Smooth muscle cell (in vitro differentiated cells): Measurements from ENCODE around the gene PLOD1. TPM values are rescaled to one million over a fixed set of nuclear protein-coding genes. Genes with fewer than 3 reads are reported as not detected.

Experiments
- DNase-seq: peaks from one replicate; lab custom pipeline; 2025; ENCODE audit not compliant: unreplicated experiment; lab: John Stamatoyannopoulos, UW
- H2AFZ ChIP-seq: fragments of 200-600 bp; sonication (generic); 2 replicates; pipeline ENCODE4 v1.6.0; 2016; ENCODE audit warnings: antibody characterized with exemption, low read depth, mild to moderate bottlenecking
- H3F3A ChIP-seq: fragments of 200-600 bp; sonication (generic); 2 replicates; pipeline ENCODE4 v1.6.0; 2017; ENCODE audit warnings: antibody characterized with exemption, low read depth
- H3K27ac ChIP-seq: fragments of 200-600 bp; sonication (generic); 2 replicates; pipeline ENCODE4 v1.5.1; 2016; ENCODE audit warnings: low read depth, mild to moderate bottlenecking
- H3K27me3 ChIP-seq: fragments of 200-600 bp; sonication (generic); 2 replicates; pipeline ENCODE4 v1.6.1; 2016; ENCODE audit warnings: low read depth, mild to moderate bottlenecking
- H3K36me3 ChIP-seq: fragments of 200-600 bp; sonication (generic); 2 replicates; pipeline ENCODE4 v1.5.1; 2016; ENCODE audit warnings: low read depth
- H3K4me1 ChIP-seq: fragments of 200-600 bp; sonication (generic); 2 replicates; pipeline ENCODE4 v1.5.1; 2016; ENCODE audit warnings: low read depth
- H3K4me2 ChIP-seq: fragments of 200-600 bp; sonication (generic); 2 replicates; pipeline ENCODE4 v1.6.0; 2016; ENCODE audit warnings: mild to moderate bottlenecking
- H3K4me3 ChIP-seq: fragments of 200-600 bp; sonication (generic); 2 replicates; pipeline ENCODE4 v1.5.1; 2016; ENCODE audit warnings: mild to moderate bottlenecking
- H3K79me2 ChIP-seq: fragments of 200-600 bp; sonication (generic); 2 replicates; pipeline ENCODE4 v1.6.0; 2016; ENCODE audit warnings: low read depth, mild to moderate bottlenecking
- H3K9ac ChIP-seq: fragments of 200-600 bp; sonication (generic); 2 replicates; pipeline ENCODE4 v1.6.0; 2016; ENCODE audit warnings: low read depth
- H3K9me3 ChIP-seq: fragments of 200-600 bp; sonication (generic); replicated peaks from 2 replicates; pipeline ENCODE4 v1.5.1; 2016; ENCODE audit warnings: low read depth
- H4K20me1 ChIP-seq: fragments of 200-600 bp; sonication (generic); 2 replicates; pipeline ENCODE4 v1.6.0; 2016; ENCODE audit warnings: low read depth
- WGBS: methylation state at CpG from one replicate; pipeline ENCODE4 v1.1.7; 2016; ENCODE audit warnings: low lambda C conversion rate; 5-methylcytosine and 5-hydroxymethylcytosine counted together
- polyA plus RNA-seq: library from polyadenylated mRNA; unstranded; fragments of >200 nt; fragmentation: Nextera tagmentation; extraction: Ambion mirVana; gene quantifications from 2 replicates; pipeline ENCODE4 v1.2.1, GENCODE V29; 2016
- total RNA-seq: library from RNA; depleted of rRNA; stranded (reverse); fragments of >200 nt; gene quantifications from 2 replicates; pipeline ENCODE4 v1.2.3, GENCODE V29; 2014
- TF ChIP-seq, protein P1 (sequence below): fragments of 200-600 bp; sonication (generic); IDR thresholded peaks from 2 replicates; pipeline ENCODE4 v1.5.1; 2017; ENCODE audit warnings: borderline replicate concordance, mild to moderate bottlenecking, antibody characterized with exemption; ENCODE audit not compliant: insufficient read depth, poor library complexity, severe bottlenecking

The PLOD1 gene
- total and polyA plus RNA-seq, 2 experiments from 2014 or later: 292 to 559 TPM

DNA sequence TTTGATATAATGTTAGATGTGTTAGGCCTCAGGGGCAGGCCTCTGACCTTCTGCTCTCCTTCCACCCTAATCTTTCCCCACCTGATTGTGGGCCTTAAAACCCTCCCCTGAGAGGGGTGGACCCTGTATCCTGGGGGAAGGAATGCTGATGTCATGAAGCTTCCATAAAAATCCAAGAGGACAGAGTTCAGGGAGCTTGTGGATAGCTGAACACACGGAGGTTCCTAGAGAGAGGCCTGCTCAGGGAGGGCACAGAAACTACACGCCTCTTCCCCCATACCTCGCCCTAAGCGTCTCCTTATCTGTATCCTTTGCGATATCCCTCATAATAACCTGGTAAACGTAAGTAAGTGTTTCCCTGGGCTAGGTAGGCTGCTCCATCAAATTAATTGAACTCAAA lies 50.1 kb downstream of the PLOD1 start:
- H3K27me3 ChIP-seq: no peaks in the 10 kb centered on the region
- H3K9me3 ChIP-seq: no peaks in the 10 kb centered on the region
- no peak overlapping the region for H3K4me3 ChIP-seq
- H2AFZ ChIP-seq: no peak overlapping the region
- H3K4me1 ChIP-seq: peaks cover 5% of the 10 kb centered on the region
- peaks cover 52% of the 10 kb centered on the region for H3K79me2 ChIP-seq
- H3K4me2 ChIP-seq: no peak overlapping the region
- no peak overlapping the region for H3K9ac ChIP-seq
- H3K27ac ChIP-seq: no peak overlapping the region
- WGBS: 98% methylated on average over 6 of the region's 6 CpGs
- peaks cover 71% of the 10 kb centered on the region for H4K20me1 ChIP-seq
- DNase-seq: no peak
- no peaks in the 10 kb centered on the region for H3K36me3 ChIP-seq
- no peaks in the 10 kb centered on the region for H3F3A ChIP-seq
- TF ChIP-seq, protein P1, sequence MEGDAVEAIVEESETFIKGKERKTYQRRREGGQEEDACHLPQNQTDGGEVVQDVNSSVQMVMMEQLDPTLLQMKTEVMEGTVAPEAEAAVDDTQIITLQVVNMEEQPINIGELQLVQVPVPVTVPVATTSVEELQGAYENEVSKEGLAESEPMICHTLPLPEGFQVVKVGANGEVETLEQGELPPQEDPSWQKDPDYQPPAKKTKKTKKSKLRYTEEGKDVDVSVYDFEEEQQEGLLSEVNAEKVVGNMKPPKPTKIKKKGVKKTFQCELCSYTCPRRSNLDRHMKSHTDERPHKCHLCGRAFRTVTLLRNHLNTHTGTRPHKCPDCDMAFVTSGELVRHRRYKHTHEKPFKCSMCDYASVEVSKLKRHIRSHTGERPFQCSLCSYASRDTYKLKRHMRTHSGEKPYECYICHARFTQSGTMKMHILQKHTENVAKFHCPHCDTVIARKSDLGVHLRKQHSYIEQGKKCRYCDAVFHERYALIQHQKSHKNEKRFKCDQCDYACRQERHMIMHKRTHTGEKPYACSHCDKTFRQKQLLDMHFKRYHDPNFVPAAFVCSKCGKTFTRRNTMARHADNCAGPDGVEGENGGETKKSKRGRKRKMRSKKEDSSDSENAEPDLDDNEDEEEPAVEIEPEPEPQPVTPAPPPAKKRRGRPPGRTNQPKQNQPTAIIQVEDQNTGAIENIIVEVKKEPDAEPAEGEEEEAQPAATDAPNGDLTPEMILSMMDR: no peak

DNA sequence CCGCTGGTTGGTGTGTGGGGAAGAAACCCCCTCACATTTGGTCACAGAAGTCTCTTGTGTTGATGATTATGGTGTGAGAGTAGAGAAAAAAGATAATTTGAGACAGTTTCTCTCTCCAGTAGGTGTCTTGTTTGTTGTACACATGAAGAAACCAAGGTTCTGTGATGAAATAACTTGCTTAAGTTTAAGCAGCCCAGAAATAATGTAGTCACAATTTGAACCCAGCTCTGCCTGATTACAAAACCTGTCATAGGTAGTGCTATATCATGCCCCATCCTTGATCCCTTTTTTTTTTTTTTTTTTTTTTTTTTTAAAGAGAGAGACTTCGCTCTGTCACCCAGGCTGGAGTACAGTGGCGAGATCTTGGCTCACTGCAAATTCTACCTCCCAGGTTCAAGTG lies 50.7 kb downstream of the PLOD1 start:
- 94% methylated on average over 2 of the region's 3 CpGs for WGBS
- H3K36me3 ChIP-seq: no peaks in the 10 kb centered on the region

DNA sequence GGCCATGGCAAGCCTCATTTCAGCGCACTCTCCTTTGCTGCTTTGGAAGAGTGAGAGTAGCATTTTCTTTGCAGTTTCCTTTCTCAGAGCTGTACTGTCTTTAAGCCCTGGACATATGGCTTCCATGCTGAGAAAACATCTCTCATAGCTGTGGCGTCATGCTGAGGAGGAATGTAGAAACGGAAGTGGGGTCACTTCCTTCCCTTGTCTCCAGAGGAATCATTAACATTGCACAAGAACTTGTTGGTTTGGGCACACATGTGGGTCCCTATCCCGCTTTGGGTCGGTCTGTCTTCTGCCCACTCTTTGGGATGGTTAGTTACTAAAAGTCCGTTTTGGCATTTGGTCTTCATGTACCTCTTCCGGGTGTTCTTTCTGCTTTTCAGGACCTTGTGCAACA lies 51.3 kb downstream of the PLOD1 start:
- 81% methylated on average over 6 of the region's 7 CpGs for WGBS
- Histone ChIP-seq H3K4me2 (no peak overlapping the region), H4K20me1 (peaks cover 84% of the 10 kb centered on the region), H3F3A (no peaks in the 10 kb centered on the region), H3K4me3 (no peak overlapping the region), H3K27ac (no peak overlapping the region), H3K9me3 (no peaks in the 10 kb centered on the region), H3K36me3 (no peaks in the 10 kb centered on the region), H3K27me3 (no peaks in the 10 kb centered on the region), H2AFZ (no peak overlapping the region), H3K79me2 (peaks cover 49% of the 10 kb centered on the region), H3K9ac (no peak overlapping the region), H3K4me1 (peaks cover 3% of the 10 kb centered on the region)
- DNase-seq: no peak
- TF ChIP-seq, protein P1: no peak

More for the DNA sequence above, 50.7 kb downstream of the PLOD1 start:
- Histone ChIP-seq H3F3A (no peaks in the 10 kb centered on the region), H3K79me2 (peaks cover 52% of the 10 kb centered on the region), H2AFZ (no peak overlapping the region), H3K27me3 (no peaks in the 10 kb centered on the region), H3K4me2 (no peak overlapping the region), H3K4me3 (no peak overlapping the region), H3K9me3 (no peaks in the 10 kb centered on the region), H3K27ac (no peak overlapping the region), H3K4me1 (peaks cover 5% of the 10 kb centered on the region), H3K9ac (no peak overlapping the region), H4K20me1 (peaks cover 77% of the 10 kb centered on the region)
- no peak for DNase-seq
- TF ChIP-seq, protein P1: no peak

DNA sequence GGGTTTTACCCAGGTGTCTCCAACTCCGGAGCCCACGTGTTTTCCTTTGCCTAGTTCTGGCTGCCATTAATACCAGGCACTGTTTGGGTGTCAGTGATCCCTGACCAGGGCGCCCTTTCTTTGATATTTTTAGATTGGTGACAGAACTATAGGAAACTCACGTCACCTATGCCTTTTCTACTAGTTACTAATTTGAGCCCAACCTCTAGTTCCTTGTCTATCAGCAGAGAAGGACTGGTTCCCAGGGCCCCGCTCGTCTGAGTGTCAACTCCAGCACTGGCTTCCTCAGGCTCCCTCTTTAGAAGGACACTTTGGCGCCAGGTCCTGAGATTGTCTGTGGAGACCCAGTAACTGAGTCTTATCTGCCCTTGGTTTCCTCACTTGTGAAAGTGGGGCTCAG lies 55.2 kb downstream of the PLOD1 start:
- Histone ChIP-seq H3K4me2 (no peak overlapping the region), H3K79me2 (peaks cover 23% of the 10 kb centered on the region), H3K9me3 (no peaks in the 10 kb centered on the region), H3K36me3 (peaks cover 4% of the 10 kb centered on the region), H4K20me1 (peaks cover 63% of the 10 kb centered on the region), H3K4me3 (no peak overlapping the region), H3K27me3 (no peaks in the 10 kb centered on the region), H2AFZ (no peak overlapping the region), H3K9ac (no peak overlapping the region), H3K27ac (no peak overlapping the region), H3F3A (no peaks in the 10 kb centered on the region), H3K4me1 (no peaks in the 10 kb centered on the region)
- 95% methylated on average over 7 of the region's 7 CpGs for WGBS
- TF ChIP-seq, protein P1: no peak
- no peak for DNase-seq
